Stimulated activated effector memory CD8-positive, alpha-beta T cell treated with anti-CD3 and anti-CD28 coated beads, Interleukin-12 subunit alpha, Interleukin-12 subunit beta, amount 100 ng/mL, for 72 hours (primary cell): ENCODE measurements around the gene FGD4.

Experiments
- ATAC-seq: fragments of 150-1000 bp; cut with Tn5 transposase; 2 replicates; pipeline ENCODE4 v1.10.0; 2021
- DNase-seq, 2 donors: peaks; one replicate each; pipeline ENCODE4 v3.0.0; 2021 to 2022; ENCODE audit warnings: low spot score in 2 of 2
- H3K27ac Mint-ChIP-seq: one replicate; pipeline ENCODE4 v1.8.0; 2022; ENCODE audit warnings: mild to moderate bottlenecking, mixed read lengths
- H3K36me3 Mint-ChIP-seq: one replicate; pipeline ENCODE4 v1.8.0; 2022; ENCODE audit warnings: mild to moderate bottlenecking, mixed read lengths
- H3K4me1 Mint-ChIP-seq: one replicate; pipeline ENCODE4 v1.8.0; 2022; ENCODE audit warnings: mixed read lengths
- H3K4me3 Mint-ChIP-seq: one replicate; pipeline ENCODE4 v1.8.0; 2022; ENCODE audit warnings: mild to moderate bottlenecking, mixed read lengths
- H3K9me3 Mint-ChIP-seq: one replicate; pipeline ENCODE4 v1.8.0; 2022; ENCODE audit warnings: mixed read lengths

Gene FGD4

GRCh38 chr12:32533971-32534590, 134.7 kb downstream of the FGD4 start:
- ATAC-seq = no peak
- H3K4me3 Mint-ChIP-seq = peak overlapping the region; percentile 14
- H3K27ac Mint-ChIP-seq = no peak overlapping the region
- DNase-seq = no peak
- H3K9me3 Mint-ChIP-seq = no peaks in the 10 kb centered on the region
- no peaks in the 10 kb centered on the region for H3K36me3 Mint-ChIP-seq
- no peaks in the 10 kb centered on the region for H3K4me1 Mint-ChIP-seq

- no peaks in the 10 kb centered on the region for H3K9me3 Mint-ChIP-seq
- H3K4me1 Mint-ChIP-seq = no peaks in the 10 kb centered on the region
- H3K36me3 Mint-ChIP-seq = no peaks in the 10 kb centered on the region
- DNase-seq = no peak
- H3K4me3 Mint-ChIP-seq = peak overlapping the region; percentile 14
- no peak for ATAC-seq
- H3K27ac Mint-ChIP-seq = no peak overlapping the region
Measured at GRCh38 chr12:32534698-32535097, 135.3 kb downstream of the FGD4 start.

- H3K4me1 Mint-ChIP-seq = no peaks in the 10 kb centered on the region
- no peak overlapping the region for H3K27ac Mint-ChIP-seq
- ATAC-seq = no peak
- no peak overlapping the region for H3K4me3 Mint-ChIP-seq
- no peak for DNase-seq
- no peaks in the 10 kb centered on the region for H3K9me3 Mint-ChIP-seq
- no peaks in the 10 kb centered on the region for H3K36me3 Mint-ChIP-seq
Measured at GRCh38 chr12:32535288-32535999, 136.1 kb downstream of the FGD4 start.

GRCh38 chr12:32536000-32536345, 136.6 kb downstream of the FGD4 start:
- H3K9me3 Mint-ChIP-seq = no peaks in the 10 kb centered on the region
- no peaks in the 10 kb centered on the region for H3K36me3 Mint-ChIP-seq
- ATAC-seq (no peak), DNase-seq (no peak)
- H3K27ac Mint-ChIP-seq = no peak overlapping the region
- no peak overlapping the region for H3K4me3 Mint-ChIP-seq
- no peaks in the 10 kb centered on the region for H3K4me1 Mint-ChIP-seq

GRCh38 chr12:32541754-32542374, 142.5 kb downstream of the FGD4 start:
- H3K9me3 Mint-ChIP-seq = no peaks in the 10 kb centered on the region
- no peak for ATAC-seq
- H3K36me3 Mint-ChIP-seq = no peaks in the 10 kb centered on the region

GRCh38 chr12:32542428-32543229, 143.3 kb downstream of the FGD4 start:
- H3K4me3 Mint-ChIP-seq = no peak overlapping the region
- no peaks in the 10 kb centered on the region for H3K36me3 Mint-ChIP-seq
- no peaks in the 10 kb centered on the region for H3K9me3 Mint-ChIP-seq
- H3K27ac Mint-ChIP-seq = no peak overlapping the region
- DNase-seq (no peak), ATAC-seq (no peak)
- H3K4me1 Mint-ChIP-seq = no peaks in the 10 kb centered on the region

More at GRCh38 chr12:32541754-32542374, 142.5 kb downstream of the FGD4 start:
- Mint-ChIP-seq H3K4me1 (no peaks in the 10 kb centered on the region), H3K4me3 (no peak overlapping the region), H3K27ac (no peak overlapping the region)
- DNase-seq = no peak

- Mint-ChIP-seq H3K4me3 (no peak overlapping the region), H3K4me1 (no peaks in the 10 kb centered on the region), H3K36me3 (no peaks in the 10 kb centered on the region), H3K27ac (no peak overlapping the region), H3K9me3 (no peaks in the 10 kb centered on the region)
- no peak for DNase-seq
- no peak for ATAC-seq
Measured at GRCh38 chr12:32544893-32545292, 145.5 kb downstream of the FGD4 start.

- Mint-ChIP-seq H3K4me3 (no peak overlapping the region), H3K36me3 (no peaks in the 10 kb centered on the region), H3K4me1 (no peaks in the 10 kb centered on the region), H3K27ac (no peak overlapping the region), H3K9me3 (no peaks in the 10 kb centered on the region)
- ATAC-seq = no peak
- no peak for DNase-seq
Measured at GRCh38 chr12:32545413-32545980, 146.1 kb downstream of the FGD4 start.

- DNase-seq = no peak
- H3K4me3 Mint-ChIP-seq = no peak overlapping the region
- ATAC-seq = no peak
- H3K4me1 Mint-ChIP-seq = no peaks in the 10 kb centered on the region
- H3K9me3 Mint-ChIP-seq = no peaks in the 10 kb centered on the region
- H3K27ac Mint-ChIP-seq = no peak overlapping the region
- H3K36me3 Mint-ChIP-seq = no peaks in the 10 kb centered on the region
Measured at GRCh38 chr12:32546272-32546671, 146.9 kb downstream of the FGD4 start.

GRCh38 chr12:32548691-32549281, 149.4 kb downstream of the FGD4 start:
- H3K4me3 Mint-ChIP-seq = no peak overlapping the region
- no peaks in the 10 kb centered on the region for H3K4me1 Mint-ChIP-seq
- no peaks in the 10 kb centered on the region for H3K36me3 Mint-ChIP-seq
- H3K9me3 Mint-ChIP-seq = no peaks in the 10 kb centered on the region
- no peak for DNase-seq
- no peak for ATAC-seq
- H3K27ac Mint-ChIP-seq = no peak overlapping the region

GRCh38 chr12:32549675-32550079, 150.3 kb downstream of the FGD4 start:
- no peak for DNase-seq
- no peak overlapping the region for H3K27ac Mint-ChIP-seq
- ATAC-seq = no peak

GRCh38 chr12:32551058-32551457, 151.7 kb downstream of the FGD4 start:
- Mint-ChIP-seq H3K36me3 (no peaks in the 10 kb centered on the region), H3K27ac (no peak overlapping the region), H3K4me1 (no peaks in the 10 kb centered on the region), H3K9me3 (no peaks in the 10 kb centered on the region), H3K4me3 (no peak overlapping the region)
- ATAC-seq = no peak
- no peak for DNase-seq

More at GRCh38 chr12:32549675-32550079, 150.3 kb downstream of the FGD4 start:
- Mint-ChIP-seq H3K9me3 (no peaks in the 10 kb centered on the region), H3K36me3 (no peaks in the 10 kb centered on the region), H3K4me3 (no peak overlapping the region), H3K4me1 (no peaks in the 10 kb centered on the region)

- ATAC-seq (peak; percentile 63), DNase-seq (no peak)
- H3K4me3 Mint-ChIP-seq = no peak overlapping the region
- H3K36me3 Mint-ChIP-seq = no peaks in the 10 kb centered on the region
- H3K9me3 Mint-ChIP-seq = no peaks in the 10 kb centered on the region
- no peaks in the 10 kb centered on the region for H3K4me1 Mint-ChIP-seq
- H3K27ac Mint-ChIP-seq = no peak overlapping the region
Measured at GRCh38 chr12:32558903-32559302, 159.5 kb downstream of the FGD4 start.

GRCh38 chr12:32559434-32559833, 160.1 kb downstream of the FGD4 start:
- Mint-ChIP-seq H3K36me3 (no peaks in the 10 kb centered on the region), H3K9me3 (no peaks in the 10 kb centered on the region), H3K27ac (no peak overlapping the region), H3K4me1 (no peaks in the 10 kb centered on the region), H3K4me3 (no peak overlapping the region)
- no peak for ATAC-seq
- no peak for DNase-seq

- Mint-ChIP-seq H3K4me1 (no peaks in the 10 kb centered on the region), H3K4me3 (no peak overlapping the region), H3K9me3 (no peaks in the 10 kb centered on the region), H3K36me3 (no peaks in the 10 kb centered on the region), H3K27ac (no peak overlapping the region)
- DNase-seq = no peak
- no peak for ATAC-seq
Measured at GRCh38 chr12:32560520-32560919, 161.2 kb downstream of the FGD4 start.
